OCI-LY1 (cell line): Measurements from ENCODE around the gene BRME1.
A peak's percentile ranks its signal among the peaks of the same experiment; 100 is the strongest.

Source experiments
- H2AFZ ChIP-seq: fragments of 200-600 bp; sonication (generic), shearing (Covaris generic); 2 replicates; pipeline ENCODE4 v1.6.0; 2014; ENCODE audit warnings: antibody characterized with exemption, mild to moderate bottlenecking, low read length
- H3F3A ChIP-seq: fragments of 200-600 bp; sonication (generic), shearing (Covaris generic); 2 replicates; pipeline ENCODE4 v1.6.0; 2014; ENCODE audit warnings: mild to moderate bottlenecking, antibody characterized with exemption, low read length, moderate library complexity; ENCODE audit not compliant: insufficient read depth
- H3K27ac ChIP-seq: fragments of 200-600 bp; sonication (generic); 2 replicates; pipeline ENCODE4 v1.5.1; 2014; ENCODE audit warnings: low read length, mixed run types, mild to moderate bottlenecking, low read depth; ENCODE audit not compliant: poor library complexity, severe bottlenecking
- H3K27me3 ChIP-seq: fragments of 200-600 bp; sonication (generic); 2 replicates; pipeline ENCODE4 v1.6.0; 2014; ENCODE audit warnings: antibody characterized with exemption, mild to moderate bottlenecking, low read length, moderate library complexity; ENCODE audit not compliant: insufficient read depth
- H3K36me3 ChIP-seq: fragments of 200-600 bp; sonication (generic); 2 replicates; pipeline ENCODE4 v1.6.1; 2014; ENCODE audit warnings: mild to moderate bottlenecking, antibody characterized with exemption, low read length, moderate library complexity, mixed read lengths; ENCODE audit not compliant: insufficient read depth
- H3K4me1 ChIP-seq: fragments of 200-600 bp; sonication (generic); 2 replicates; pipeline ENCODE4 v1.5.1; 2014; ENCODE audit warnings: mild to moderate bottlenecking, low read length, moderate library complexity; ENCODE audit not compliant: insufficient read depth, severe bottlenecking
- H3K4me2 ChIP-seq: fragments of 200-600 bp; sonication (generic), shearing (Covaris generic); 2 replicates; pipeline ENCODE4 v1.6.1; 2014; ENCODE audit warnings: low read length
- H3K4me3 ChIP-seq: fragments of 200-600 bp; sonication (generic); 2 replicates; pipeline ENCODE4 v1.5.1; 2014; ENCODE audit warnings: low read length, low read depth, mild to moderate bottlenecking, mixed read lengths; ENCODE audit not compliant: poor library complexity, severe bottlenecking
- H3K79me2 ChIP-seq: fragments of 200-600 bp; shearing (Covaris generic); 2 replicates; pipeline ENCODE4 v1.6.1; 2016; ENCODE audit warnings: mixed run types, low read length, mixed read lengths; ENCODE audit not compliant: insufficient read depth
- H3K9ac ChIP-seq: fragments of 200-600 bp; sonication (generic), shearing (Covaris generic); 2 replicates; pipeline ENCODE4 v1.6.1; 2014; ENCODE audit warnings: mild to moderate bottlenecking, low read length, mixed read lengths
- H3K9me2 ChIP-seq: fragments of 200-600 bp; sonication (generic), shearing (Covaris generic); 2 replicates; pipeline ENCODE4 v1.6.1; 2014; ENCODE audit warnings: low read depth, mild to moderate bottlenecking, low read length, mixed read lengths
- H3K9me3 ChIP-seq: fragments of 200-600 bp; shearing (Covaris generic); 2 replicates; pipeline ENCODE4 v1.6.1; 2014; ENCODE audit warnings: low read length, mixed read lengths
- H4K20me1 ChIP-seq: fragments of 200-600 bp; sonication (generic), shearing (Covaris generic); 2 replicates; pipeline ENCODE4 v1.6.0; 2016; ENCODE audit warnings: mild to moderate bottlenecking, low read length; ENCODE audit not compliant: insufficient read depth
- EZH2 ChIP-seq: fragments of 200-600 bp; sonication (generic), shearing (Covaris generic); IDR thresholded peaks from 2 replicates; pipeline ENCODE4 v1.8.0; 2017; ENCODE audit warnings: borderline replicate concordance, mixed run types, mild to moderate bottlenecking, antibody characterized with exemption, low read length, moderate library complexity, mixed read lengths
- TF ChIP-seq, protein P1 (sequence below): fragments of 200-600 bp; sonication (generic), shearing (Covaris generic); IDR thresholded peaks from 2 replicates; pipeline ENCODE4 v1.5.1; 2017; ENCODE audit warnings: mild to moderate bottlenecking, antibody characterized with exemption, low read length, moderate library complexity, mixed read lengths

BRME1 gene

DNA sequence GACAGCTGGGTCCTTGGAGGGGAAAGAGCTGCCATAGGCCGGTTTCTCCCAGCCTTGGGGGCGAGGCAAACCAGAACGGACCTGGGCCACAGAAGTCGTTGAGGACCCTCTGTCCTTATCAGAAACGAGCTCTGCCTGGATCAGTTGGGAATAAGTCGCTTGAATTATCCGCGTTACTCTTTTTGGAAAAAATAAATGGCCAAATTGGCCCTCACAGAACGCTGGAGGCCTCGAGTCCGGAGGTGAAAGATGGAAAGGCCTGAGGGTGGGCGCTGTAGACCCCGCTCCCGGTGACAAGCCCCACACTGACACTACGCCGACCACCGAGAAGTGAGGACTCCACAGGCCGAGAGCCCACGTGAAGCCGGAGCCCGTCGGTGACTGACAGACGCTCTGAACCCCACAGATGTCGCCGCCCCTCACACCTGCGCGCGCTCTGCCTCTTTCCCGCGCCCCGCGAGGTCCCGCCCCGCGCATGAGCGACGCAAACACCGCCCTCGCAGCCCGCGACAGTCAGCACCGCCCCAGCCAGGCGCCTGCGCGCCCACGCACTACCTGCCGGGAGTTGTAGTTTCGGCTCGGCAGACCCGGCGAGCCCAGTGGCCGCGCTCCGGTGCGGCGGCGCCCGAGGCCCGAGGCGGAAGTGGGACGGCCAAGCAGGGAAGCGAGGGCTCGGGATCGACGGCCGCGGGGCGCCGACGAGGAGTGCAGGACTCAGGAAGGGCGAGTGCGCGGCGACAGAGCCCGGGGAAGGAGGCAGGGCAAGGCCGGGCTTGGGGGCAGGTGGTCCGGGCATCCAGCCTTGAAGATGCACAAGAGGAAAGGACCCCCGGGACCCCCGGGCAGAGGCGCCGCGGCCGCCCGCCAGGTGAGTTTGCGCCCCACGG lies at the start of gene BRME1, which contains the start of gene CC2D1A:
BRME1 (minus strand) TSS at position 484 of the 887 bp plus-strand sequence. CDS start 1,225 bp downstream, outside the sequence.
CC2D1A (plus strand) TSS at position 568 of the 887 bp plus-strand sequence; CDS start at position 809, 241 bp downstream.
- H4K20me1 ChIP-seq: no peaks in the 10 kb centered on the region
- no peaks in the 10 kb centered on the region for H3K9me2 ChIP-seq
- no peak within 1 kb of the TSS for H2AFZ ChIP-seq
- H3K4me2 ChIP-seq: peak within 1 kb of the TSS; percentile 85
- peaks cover 11% of the 10 kb centered on the region for H3K36me3 ChIP-seq
- no peak within 1 kb of the TSS for H3K27ac ChIP-seq
- H3K79me2 ChIP-seq: no peaks in the 10 kb centered on the region
- no peak for TF ChIP-seq EZH2
- no peaks in the 10 kb centered on the region for H3K9me3 ChIP-seq
- peak within 1 kb of the TSS; percentile 73 for H3K4me3 ChIP-seq
- peaks cover 12% of the 10 kb centered on the region for H3K4me1 ChIP-seq
- no peaks in the 10 kb centered on the region for H3K27me3 ChIP-seq
- peak within 1 kb of the TSS; percentile 76 for H3K9ac ChIP-seq
- no peaks in the 10 kb centered on the region for H3F3A ChIP-seq

DNA sequence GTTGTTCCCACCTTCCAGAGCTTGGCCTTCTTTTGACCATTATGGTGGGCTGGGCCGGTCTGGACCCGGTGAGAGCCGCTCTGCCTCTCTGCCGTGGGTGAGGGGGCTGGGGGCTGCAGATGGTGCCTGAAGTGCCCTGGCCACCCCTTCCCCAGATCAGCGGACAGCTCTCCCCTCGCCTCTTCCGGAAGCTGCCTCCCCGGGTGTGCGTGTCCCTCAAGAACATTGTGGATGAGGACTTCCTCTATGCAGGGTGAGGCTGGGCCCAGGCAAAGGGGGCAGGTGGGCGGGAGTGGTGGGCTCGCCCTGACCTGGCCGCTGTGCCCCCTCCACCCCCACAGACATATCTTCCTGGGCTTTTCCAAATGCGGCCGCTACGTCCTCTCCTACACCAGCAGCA lies 48.3 kb upstream of the BRME1 start:
- Histone ChIP-seq H3K4me3 (no peak overlapping the region), H3K9ac (no peak overlapping the region), H3K27ac (no peak overlapping the region), H3K27me3 (no peaks in the 10 kb centered on the region), H2AFZ (no peak overlapping the region), H3K36me3 (peaks cover 43% of the 10 kb centered on the region), H3K9me3 (no peaks in the 10 kb centered on the region), H4K20me1 (no peaks in the 10 kb centered on the region), H3K79me2 (peaks cover 7% of the 10 kb centered on the region), H3K4me1 (peaks cover 21% of the 10 kb centered on the region), H3F3A (no peaks in the 10 kb centered on the region), H3K4me2 (peak overlapping the region; percentile 99; the same call in 1 of the 2 replicates), H3K9me2 (no peaks in the 10 kb centered on the region)
- TF ChIP-seq, protein P1, sequence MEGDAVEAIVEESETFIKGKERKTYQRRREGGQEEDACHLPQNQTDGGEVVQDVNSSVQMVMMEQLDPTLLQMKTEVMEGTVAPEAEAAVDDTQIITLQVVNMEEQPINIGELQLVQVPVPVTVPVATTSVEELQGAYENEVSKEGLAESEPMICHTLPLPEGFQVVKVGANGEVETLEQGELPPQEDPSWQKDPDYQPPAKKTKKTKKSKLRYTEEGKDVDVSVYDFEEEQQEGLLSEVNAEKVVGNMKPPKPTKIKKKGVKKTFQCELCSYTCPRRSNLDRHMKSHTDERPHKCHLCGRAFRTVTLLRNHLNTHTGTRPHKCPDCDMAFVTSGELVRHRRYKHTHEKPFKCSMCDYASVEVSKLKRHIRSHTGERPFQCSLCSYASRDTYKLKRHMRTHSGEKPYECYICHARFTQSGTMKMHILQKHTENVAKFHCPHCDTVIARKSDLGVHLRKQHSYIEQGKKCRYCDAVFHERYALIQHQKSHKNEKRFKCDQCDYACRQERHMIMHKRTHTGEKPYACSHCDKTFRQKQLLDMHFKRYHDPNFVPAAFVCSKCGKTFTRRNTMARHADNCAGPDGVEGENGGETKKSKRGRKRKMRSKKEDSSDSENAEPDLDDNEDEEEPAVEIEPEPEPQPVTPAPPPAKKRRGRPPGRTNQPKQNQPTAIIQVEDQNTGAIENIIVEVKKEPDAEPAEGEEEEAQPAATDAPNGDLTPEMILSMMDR: no peak

DNA sequence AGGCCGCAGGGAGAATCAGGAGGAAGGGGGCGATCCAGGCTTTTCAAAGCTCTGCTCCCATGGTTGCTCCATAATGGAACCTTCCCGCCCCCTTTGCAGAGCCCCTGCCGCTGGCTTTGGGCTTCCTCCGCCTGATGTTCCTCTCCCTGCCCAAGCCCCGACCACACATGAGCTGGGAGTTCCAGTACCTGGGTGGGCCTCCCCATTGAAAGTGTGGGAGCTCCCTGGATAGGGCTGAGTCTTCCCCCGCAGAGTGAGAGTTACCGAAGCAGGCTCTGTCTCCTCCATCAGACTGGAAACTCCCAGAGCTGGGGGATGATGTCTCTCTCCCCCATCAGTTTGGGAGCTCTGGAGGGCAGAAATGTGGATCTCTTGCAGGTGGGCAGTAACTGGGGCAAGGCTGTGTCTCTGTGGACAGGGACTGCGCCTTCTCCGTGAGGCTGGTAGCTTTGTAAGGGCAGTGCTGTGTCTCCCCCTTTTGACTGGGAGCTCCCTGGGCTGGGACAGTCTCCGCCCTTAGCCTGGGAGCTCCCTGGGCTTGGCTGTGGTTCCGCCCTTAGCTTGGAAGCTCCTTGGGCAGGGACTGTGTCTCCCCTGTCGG lies 47.1 kb upstream of the BRME1 start:
- Histone ChIP-seq H3K27me3 (no peaks in the 10 kb centered on the region), H3K79me2 (peaks cover 7% of the 10 kb centered on the region), H4K20me1 (no peaks in the 10 kb centered on the region), H3K4me1 (peaks cover 17% of the 10 kb centered on the region), H3K36me3 (peaks cover 33% of the 10 kb centered on the region), H3K9me3 (no peaks in the 10 kb centered on the region), H3K27ac (no peak overlapping the region), H3K4me2 (peak overlapping the region; percentile 99), H3K9me2 (no peaks in the 10 kb centered on the region), H2AFZ (no peak overlapping the region), H3F3A (no peaks in the 10 kb centered on the region), H3K4me3 (peak overlapping the region; percentile 89), H3K9ac (peak overlapping the region; percentile 82)
- TF ChIP-seq, protein P1: no peak
- TF ChIP-seq EZH2: no peak
